ENCODE data around the gene FUT1.
"Not testable (repeated sequence)": the region's sequence is repeated elsewhere in the genome, so short reads cannot be mapped to it uniquely, and the experiment has no call there.

Gene FUT1

DNA sequence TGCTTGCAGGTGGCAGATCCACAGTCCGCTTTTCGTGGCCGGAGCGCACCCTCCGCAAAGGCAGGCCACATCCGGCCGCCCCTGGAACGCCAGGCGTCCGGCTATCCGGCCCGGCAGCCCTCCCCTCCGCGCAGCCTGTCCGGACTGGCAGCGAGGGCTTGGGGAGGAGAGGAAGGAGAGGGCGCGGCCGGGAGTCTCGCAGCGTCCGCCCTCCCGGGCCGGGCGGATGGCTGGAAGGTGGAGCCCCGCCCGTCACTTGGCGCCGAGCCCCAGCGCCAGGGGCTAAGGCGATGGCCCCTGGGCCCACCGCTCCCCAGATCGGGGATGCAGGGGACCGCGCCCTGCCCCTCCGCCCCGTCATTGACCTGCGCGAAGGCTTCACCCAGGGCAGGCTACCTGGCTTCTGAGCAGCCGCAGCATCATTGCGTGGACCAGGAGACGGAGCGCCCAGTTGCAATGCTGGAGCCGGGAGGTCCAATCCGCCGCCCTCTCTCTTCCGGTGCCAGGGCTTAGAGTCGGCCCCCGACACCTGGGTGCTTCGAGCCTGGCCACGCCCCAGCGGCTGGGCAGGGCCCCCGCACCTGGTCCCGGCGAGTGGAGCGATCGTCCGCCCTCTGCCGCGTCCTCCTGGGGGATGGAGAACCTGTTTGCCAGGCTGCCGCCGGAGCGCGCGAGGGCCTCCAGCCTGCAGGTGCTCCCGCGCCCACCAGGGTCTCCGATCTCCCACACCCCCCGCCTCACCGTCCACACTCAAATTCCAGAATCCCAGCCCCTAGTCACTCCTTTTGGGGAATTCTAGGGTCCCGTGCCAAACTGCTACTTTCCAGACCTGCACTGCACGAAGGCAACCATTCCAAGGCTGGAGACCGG lies at the start of gene FUT1:
Gene FUT1 (minus strand): TSS at position 146 of the 870 bp plus-strand sequence. CDS start 1,360 bp downstream, outside the sequence.
- peak; percentile 20 for DNase-seq

DNA sequence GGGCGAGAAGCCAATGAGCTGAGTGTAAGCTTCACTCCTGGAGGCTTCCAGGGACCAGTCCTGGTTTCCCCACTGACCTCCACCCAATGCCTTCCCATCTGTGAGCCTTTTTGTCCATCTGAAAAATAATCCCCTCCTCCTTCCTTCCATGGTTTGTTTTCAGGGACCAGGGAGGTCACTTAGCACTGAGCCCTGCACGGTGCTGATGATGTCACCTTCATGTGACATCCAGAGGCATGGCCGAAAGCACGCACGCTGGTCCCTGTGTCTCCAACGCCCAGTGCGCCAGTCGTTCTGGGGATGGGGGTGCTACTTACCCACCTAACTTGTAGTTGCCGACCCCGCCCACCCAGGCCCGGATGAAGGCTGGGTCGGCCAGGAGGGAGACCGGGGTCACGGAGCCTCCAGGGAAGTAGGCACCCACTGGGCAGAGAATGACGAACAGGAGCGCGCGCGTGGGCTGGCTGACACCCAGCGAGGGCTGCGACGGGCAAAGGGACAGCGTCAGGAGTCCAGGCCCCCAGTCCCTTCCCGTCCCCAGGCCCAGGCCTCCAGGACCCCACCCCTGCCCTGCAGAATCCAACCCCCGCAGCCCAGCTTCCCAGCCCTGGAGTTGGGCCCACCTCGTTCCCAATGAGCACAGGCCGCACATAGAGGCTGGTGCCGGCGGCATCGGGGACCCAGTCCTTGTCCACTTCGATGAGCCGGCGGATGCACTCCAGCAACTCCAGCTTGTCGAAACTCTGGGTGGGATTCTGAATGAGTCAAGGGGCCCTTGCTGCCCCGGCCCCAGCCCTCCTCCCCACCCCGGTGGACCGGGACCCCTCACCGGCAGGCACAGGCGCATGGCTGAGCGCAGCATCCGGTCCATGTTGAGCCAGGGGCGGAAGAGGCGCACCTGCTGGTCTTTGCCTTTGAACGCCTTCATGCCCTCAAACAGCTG lies 47.2 kb upstream of the FUT1 start:
- DNase-seq, result no peak

DNA sequence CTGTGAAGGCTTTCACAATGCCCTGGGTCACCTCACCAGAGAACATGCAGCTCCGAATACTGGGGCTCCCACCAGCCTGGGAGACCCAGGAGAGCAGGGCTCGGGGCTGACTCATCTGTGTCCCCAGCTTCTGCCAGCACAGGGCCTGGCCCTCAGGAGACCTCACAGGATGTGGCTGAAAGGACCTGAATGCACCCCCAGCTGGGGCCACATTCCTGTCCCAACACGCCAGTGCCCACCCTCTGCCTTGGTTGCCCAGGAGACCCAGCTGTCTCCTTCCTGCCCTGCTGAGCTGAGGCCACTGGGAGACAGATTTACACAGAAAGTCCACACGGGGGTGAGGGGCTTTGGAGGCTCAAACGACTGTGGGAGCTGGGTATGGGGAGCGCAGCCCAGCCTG lies 46.5 kb upstream of the FUT1 start:
- no peak for DNase-seq

DNA sequence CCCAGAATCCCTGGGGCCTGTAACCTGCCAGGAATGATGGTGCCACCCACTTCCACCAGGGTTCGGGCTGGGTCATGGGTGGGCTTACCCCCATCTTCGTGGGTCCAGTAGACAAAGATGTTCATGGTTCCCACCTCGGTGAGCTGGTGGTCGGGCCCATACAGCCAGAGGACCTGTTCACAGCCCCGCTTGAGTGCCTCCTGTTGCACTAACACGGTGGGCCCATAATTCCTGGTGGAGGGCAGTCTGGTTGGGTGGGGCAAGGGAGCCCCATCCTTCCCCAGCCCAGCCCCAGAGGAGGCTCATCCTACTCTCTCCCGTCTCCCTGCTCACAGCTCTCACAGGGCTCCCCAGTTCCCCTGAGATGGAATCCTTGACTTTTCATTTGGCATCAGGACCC lies 44.7 kb upstream of the FUT1 start:
- DNase-seq, result no peak

DNA sequence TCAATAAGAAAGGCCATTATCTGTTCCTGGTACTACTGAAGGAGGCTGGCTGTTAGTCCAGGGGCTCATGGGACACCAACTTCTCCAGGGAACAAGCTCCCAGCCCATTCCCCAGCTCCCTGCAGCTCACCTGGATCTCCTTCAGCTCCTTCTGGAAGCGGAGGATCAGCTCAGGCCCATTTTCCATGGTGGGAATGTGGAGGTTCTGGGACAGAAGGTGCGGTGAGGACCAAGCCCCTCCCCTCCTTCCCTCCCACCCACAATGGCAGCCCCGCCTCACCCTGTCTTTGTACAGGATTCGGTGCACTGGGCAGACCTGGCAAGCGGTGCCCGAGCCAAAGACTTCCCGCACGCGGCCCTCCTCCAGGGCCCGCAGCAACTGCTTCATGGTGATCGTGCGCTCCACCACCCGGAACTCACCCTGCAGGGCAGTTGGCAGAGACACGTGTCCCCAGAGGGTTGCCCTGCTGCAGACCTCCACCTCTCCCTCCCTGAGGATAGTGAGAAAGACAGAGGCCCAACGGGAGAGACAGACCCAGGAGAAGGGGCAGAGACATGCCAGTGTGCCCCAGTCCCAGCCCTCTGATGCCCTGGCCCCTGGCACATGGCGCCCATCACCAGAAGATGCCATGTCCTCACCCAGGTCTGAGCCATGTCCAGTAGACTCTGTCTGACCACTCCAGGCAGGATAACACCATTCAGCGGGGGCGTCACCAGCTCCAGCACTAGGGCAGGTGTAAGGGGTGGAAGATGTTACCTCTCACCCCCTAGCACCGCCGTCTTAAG lies 44.0 kb upstream of the FUT1 start:
- no peak for DNase-seq

DNA sequence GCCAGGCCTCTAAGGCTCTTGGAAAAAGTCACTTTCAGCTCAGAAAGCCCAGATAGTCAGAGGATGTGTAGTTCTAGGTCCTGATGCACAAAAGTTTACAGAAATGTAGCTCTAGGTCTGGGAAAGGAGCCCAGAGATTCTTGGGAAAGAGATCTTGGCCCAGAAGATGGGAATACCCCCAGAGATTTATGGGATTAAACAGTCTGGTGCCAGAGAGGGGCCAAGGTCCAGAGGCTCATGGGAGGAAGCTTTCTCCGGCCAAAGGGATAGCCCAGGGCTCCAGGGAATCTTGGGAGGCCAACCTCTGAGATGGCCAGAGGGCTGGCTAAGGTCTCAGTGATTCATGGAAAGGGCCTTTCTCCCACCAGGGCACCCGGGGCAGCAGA lies 43.2 kb upstream of the FUT1 start:
- DNase-seq, result no peak

DNA sequence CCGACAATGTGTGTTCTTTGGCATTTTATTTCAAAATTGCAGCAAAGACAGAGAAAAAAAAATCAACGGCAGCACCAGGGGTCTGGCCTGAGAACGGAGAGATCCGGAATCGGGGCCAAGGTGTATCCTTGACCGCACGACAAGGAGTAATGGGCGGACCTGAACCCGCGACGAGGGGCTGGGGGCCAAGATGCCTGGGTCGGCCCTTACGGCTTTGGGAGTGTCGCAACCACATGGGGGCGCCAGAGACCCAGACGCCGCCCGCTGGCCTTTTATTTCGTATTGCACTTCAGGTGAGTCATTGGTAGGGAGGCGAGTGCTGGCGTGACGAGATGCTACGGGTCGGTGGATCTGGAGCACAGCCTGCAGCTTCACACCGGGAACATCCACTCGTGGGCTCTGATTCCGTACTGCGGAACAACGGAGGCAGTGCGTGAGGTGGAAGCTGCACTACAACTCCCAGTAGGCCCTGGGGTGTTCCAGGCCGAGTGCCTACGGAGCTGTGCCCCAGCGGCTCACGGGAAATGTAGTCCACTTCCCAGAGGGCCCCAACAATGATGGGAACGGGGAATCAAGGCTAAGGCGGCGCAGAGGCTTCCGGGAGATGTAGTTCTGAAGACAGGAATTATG lies 42.7 kb upstream of the FUT1 start:
- DNase-seq, result peak; percentile 92

DNA sequence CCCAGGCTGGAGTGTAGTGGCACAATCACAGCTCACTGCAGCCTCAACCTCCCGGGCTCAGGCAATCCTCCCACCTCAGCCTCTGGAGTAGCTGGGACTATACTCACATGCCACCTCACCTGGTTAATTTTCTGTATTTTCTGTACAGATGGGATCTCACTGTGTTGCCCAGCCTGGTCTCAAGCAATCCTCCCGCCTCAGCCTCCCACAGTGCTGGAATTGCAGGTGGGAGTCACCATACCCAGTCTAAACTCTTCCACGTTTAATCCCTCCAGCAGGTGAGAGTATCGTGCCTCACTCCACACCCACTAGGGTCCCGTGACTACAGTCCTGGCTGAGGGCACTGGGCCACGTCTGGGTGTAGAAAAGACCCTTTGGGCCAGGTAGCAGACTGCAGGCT lies 41.9 kb upstream of the FUT1 start:
- DNase-seq, result no peak

DNA sequence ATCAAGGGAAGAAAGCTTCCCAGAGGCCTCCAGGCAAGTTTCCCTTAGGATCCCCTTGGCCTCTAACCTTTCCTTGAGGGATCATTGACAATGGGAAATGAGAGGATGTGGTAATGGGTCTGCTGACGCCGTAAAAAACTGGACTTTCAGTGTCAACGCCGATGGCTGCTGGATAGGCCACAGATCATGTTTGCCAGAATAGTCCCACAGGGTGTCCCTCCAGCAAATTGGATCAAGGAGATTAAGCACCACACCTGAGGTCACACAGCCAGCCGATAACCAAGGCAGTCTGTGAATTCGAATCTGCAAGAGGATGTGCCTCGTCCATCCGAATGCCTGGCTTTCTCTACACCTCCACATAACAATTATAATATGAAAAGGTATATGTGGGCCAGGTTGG lies 40.8 kb upstream of the FUT1 start:
- DNase-seq, result no peak

DNA sequence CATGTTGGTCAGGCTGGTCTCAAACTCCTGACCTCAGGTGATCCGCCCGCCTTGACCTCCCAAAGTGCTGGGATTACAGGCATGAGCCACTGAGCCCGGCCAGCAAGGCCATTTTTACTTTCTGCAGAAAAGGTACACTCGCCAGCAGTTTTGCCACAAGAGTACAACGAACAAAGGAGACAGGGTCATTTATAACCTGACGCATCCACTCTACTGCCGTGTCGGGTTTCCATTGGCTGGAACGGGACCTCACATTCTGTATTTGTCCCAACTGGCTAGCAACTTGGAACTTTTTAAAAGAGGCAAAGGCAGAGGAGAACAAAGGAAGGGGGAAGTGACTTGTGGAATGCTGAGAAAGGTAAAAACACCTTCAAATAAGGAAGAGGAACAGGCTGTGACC lies 34.9 kb upstream of the FUT1 start:
- not testable (repeated sequence) for DNase-seq

DNA sequence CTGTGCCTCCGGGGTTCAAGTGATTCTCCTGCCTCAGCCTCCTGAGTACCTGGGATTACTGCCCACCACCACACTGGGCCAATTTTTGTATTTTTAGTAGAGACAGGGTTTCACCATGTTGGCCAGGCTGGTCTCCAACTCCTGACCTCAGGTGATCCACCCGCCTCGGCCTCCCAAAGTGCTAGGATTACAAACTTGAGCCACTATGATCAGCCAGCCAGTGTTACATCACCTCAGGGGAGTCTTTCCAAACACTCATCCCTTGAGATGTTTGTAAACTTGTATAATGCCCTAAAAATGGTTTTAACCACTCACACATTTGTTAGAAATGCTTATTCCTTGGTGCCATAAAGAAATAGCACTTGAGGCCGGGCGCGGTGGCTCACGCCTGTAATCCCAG lies 34.0 kb upstream of the FUT1 start:
- DNase-seq, result not testable (repeated sequence)

DNA sequence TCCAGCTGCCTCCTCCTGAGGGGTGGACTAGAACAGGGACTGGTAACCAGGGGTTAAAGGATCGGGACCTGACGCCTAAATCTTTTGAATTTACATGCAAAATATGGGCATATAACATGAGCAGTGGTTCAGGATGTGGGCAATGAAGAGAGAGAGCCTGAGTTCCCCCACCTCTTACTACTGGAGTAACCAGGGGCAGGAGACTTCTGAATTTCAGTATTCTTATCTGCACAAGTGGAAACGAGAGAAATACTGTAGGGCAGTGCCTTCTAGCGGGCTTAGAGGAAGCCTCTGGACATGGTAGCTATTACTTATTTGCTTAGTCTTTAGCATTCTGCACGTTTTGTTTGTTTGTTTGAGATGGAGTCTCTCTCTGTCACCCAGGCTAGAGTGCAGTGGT lies 32.1 kb upstream of the FUT1 start:
- DNase-seq, result no peak

DNA sequence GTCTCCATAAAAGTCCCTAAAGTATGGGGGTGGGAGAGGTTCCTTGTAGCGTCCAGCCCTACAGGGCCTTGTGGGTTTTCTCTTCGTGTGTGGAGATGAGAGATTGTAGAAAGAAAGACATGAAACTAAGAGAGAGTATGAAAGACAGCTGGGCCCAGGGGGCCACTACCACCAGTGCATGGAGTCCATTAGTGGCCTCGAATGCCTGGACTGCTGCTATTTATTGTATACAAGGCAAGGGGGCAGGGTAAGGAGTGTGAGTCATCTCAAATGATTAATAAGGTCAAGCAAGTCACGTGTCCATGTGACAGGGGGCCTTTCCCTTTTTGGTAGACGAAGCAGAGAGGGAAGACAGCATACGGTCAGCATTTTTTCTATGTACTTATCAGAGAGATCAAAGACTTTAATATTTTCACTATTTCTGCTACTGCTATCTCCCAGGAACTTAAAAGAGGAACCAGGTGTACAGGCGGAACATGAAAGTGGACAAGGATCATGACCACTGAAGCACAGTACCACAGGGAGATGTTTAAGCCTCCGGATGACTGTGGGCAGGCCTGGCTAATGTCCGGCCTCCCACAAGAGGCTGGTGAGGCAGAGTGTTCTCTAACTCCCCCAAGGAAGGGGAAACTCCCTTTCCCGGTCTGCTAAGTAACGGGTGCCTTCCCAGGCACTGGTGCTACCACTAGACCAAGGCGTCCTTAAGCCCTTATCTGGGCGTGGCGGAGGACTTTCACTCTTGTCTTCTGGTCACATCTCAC lies 28.4 kb upstream of the FUT1 start:
- peak; percentile 79 for DNase-seq

DNA sequence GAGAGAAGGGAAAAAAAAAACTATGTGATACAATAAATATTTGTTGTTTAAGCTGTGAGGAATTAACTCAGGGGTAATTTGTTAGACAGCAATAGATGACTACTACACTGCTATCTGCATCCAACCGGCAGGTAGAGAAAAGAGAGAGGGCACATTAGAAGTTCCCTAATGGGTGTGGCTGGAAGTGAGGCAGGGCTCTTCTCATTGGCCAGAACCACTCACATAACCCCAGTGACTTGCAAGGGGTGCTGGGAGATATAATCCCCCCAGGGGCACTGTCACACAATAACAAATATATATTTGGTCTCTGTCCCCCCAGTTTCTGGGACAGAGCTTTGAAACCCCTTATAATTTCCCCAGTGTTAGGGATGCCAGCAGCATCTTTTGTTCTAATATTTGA lies 27.2 kb upstream of the FUT1 start:
- DNase-seq, result no peak

DNA sequence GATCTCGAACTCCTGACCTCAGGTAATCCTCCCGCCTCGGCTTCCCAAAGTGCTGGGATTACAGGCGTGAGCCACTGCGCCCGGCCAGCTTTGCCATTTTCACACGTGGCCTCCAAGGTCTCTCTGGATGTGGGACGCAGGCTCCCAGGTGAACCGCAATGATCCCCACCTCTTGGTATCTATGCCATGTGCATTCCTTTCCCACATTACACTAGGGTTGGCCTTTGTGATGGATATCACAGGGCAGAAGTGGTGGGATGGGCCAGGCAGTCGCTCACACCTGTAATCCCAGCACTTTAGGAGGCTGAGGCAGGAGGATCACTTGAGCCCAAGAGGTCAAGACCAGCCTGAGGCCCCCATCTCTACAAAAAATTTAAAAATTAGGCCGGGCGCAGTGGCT lies 25.3 kb upstream of the FUT1 start:
- no peak for DNase-seq

DNA sequence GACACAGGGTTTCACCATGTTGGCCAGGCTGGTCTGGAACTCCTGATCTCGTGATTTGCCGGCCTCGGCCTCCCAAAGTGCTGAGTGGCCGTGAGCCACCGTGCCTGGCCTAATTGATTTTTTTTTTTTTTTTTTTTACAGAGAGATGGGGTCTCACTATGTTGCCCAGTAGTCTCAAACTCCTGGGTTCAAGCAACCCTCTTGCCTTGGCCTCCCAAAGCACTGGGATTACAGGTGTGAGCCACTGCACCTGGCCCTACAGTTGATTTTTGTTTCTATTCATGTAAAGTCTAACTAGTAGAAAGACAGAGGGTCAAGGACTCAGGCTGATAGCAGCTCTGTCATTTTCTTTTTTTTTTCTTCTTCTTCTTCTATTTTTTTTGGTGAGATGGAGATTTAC lies 24.7 kb upstream of the FUT1 start:
- DNase-seq, result no peak

DNA sequence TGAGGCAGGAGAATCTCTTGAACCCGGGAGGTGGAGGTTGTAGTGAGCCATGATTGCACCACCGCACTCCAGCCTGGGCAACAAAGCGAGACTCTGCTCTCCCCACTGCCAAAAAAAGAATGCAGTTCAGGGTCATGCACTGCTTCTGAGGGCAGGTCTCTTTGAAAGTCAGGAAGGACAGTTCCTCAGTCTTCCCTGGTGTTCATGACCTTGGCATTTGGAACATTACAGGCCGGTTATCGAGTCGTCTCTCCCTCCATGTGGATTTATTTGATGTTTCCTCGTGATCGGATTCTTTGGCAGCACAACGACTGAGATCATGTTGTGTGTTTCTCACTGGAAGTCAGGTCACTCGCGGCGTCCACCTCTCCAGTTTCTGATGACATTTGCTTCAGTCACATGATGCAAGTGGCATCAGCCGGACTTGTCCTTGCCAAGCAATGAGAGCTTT lies 20.1 kb upstream of the FUT1 start:
- no peak for DNase-seq

DNA sequence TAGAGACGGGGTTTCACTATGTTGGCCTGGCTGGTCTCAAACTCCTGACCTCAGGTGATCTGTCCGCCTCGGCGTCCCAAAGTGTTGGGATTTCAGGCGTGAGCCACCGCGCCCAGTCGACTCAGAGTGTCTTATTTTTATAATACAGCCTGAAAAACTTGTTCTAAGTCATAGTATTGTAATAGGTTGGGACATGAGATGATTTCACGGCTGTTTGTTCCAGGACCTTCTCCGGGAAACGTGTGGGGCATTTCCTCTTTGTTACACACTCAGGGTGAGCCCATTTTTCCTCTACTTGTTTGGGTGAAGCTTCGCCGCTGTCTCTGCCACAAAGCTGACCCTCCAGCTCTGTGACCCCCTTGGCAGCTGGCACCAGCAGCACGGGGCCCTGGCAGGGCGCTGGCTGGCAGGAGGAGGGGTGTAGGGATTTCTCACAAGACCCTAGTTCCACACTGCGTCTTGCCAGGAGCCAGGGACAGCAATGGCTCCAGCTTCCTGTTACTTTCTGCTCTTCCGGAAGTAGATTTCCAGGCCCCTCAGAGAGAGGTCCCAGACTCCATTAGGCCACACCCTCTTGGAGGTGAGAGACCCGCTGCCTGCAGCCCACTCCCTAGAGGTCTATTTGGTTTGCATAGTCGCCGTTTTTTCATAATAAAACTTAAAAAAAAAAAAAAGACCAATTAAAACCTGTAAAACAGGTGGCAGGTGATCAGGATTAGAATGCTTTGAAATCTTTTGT lies 18.5 kb upstream of the FUT1 start:
- DNase-seq, result no peak

DNA sequence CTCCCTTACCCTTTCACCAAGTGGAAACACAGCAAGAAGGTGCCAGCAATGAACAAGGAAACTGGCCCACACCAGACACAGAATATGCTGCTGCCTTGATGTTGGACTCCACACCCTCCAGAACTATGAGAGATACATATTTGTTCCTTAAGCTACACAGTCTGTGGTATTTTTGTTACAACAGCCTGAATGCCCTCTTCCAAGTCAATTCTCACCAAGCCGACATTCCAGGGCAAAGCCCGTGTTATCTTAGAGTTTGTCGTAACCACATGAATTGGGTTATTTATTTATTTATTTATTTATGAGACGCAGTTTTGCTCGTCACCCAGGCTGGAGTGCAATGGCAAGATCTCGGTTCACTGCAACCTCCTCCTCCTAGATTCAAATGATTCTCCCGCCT lies 17.8 kb upstream of the FUT1 start:
- DNase-seq, result no peak

DNA sequence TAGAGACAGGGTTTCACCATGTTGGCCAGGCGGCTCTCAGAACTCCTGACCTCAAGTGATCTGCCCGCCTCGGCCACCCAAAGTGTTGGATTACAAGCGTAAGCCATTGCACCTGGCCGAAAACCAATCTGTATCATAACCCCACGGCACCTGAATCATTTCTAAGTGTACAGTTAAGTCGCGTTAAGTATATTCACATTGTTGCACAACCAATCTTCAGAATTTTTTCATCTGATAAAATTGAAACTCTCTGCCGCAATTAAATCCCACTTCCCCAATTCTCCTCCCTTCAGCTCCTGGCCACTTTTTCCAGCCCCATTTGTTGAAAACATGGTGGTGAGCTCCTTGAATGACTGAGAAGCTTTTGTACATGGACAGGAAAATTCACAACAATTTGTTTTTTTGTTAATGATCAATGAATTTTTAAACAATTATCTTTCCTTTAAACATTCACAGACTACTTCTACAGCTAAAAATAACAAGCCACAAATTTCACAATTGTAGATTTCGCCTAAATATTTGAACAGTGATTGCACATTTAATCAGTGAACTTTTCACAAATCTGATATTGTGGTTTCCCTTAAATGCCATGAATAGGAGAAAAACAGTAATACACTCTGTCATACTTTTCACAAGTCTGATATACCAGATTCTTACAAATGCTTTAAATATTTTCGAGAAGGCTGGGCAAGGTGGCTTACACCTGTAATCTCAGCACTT lies 16.7 kb upstream of the FUT1 start:
- DNase-seq, result no peak

Measured in kidney glomerular epithelial cell (primary cell).